Left lung (tissue), 10 donors: ENCODE results near the gene PTPN2. TPM values are rescaled to one million over a fixed set of nuclear protein-coding genes. Genes with fewer than 3 reads are reported as not detected.

ENCODE experiments used
- ATAC-seq: fragments of 200-7000 bp; cut with Tn5 transposase; one replicate; pipeline ENCODE4 v1.9.1; 2020; ENCODE audit warnings: moderate library complexity
- DNase-seq, 4 donors: peaks; one replicate each; pipeline ENCODE4 v3.0.0-alpha.2; 2013 to 2020
- H3K27ac ChIP-seq, 2 donors: fragments of 200-600 bp; sonication (generic) in 1 of 2; one replicate each; pipeline versions ENCODE4 v1.5.0 to v1.8.0; 2020 to 2021
- H3K27me3 ChIP-seq, 2 donors: fragments of 200-600 bp; sonication (generic) in 1 of 2; one replicate each; pipeline versions ENCODE4 v1.5.0 to v1.8.0; 2020 to 2021
- H3K36me3 ChIP-seq, 2 donors: fragments of 200-600 bp; sonication (generic) in 1 of 2; one replicate each; pipeline versions ENCODE4 v1.5.0 to v1.8.0; 2020 to 2021
- H3K4me1 ChIP-seq, 2 donors: fragments of 200-600 bp; one replicate each; pipeline ENCODE4 v1.8.0; 2021
- H3K4me3 ChIP-seq, 2 donors: fragments of 200-600 bp; sonication (generic) in 1 of 2; one replicate each; pipeline versions ENCODE4 v1.5.0 to v1.8.0; 2020 to 2021; ENCODE audit warnings: mild to moderate bottlenecking in 1 of 2
- H3K9me3 ChIP-seq, 2 donors: fragments of 200-600 bp; sonication (generic) in 1 of 2; one replicate each; pipeline versions ENCODE4 v1.5.0 to v1.8.0; 2020 to 2021
- CTCF ChIP-seq, 2 donors: fragments of 200-600 bp; sonication (generic) in 1 of 2; IDR thresholded peaks; one replicate each; pipeline versions ENCODE4 v1.5.0 to v1.8.0; 2021; ENCODE audit warnings: antibody characterized with exemption in 2 of 2
- intact Hi-C, 2 donors: fragments of 100-400 bp; cut with DNase I; formaldehyde crosslinking; loops; one replicate each; pipeline versions ENCODE4 v1.11.2 to v1.14.2; 2022
- polyA plus RNA-seq, 6 donors: library from polyadenylated mRNA; unstranded; fragments of 120-200 nt; gene quantifications; one replicate each; pipeline ENCODE4 v1.2.1, GENCODE V29; 2013; ENCODE audit not compliant: insufficient read length in 6 of 6
- total RNA-seq, 2 donors: library from RNA; stranded (reverse); fragmentation: NEBNext Ultra II Directional; extraction: Animal tissue kit (Norgen Biotek cat#: 25700); gene quantifications; one replicate each; pipeline ENCODE4 v1.2.1, GENCODE V29; 2021
- donor health status: DM: no; HTN: yes; CAD: no.
- donor health status: DM: no; HTN: no; CAD: no.

The PTPN2 gene
- total and polyA plus RNA-seq, 8 donors, result 35.6 to 75.8 (median 66.7) TPM

GRCh38 chr18:12819322-12819721 is 64.7 kb downstream of the PTPN2 start:
- intact Hi-C loops, result no loop called here
- H3K36me3 ChIP-seq, result peaks cover 0 to 57% of the 10 kb centered on the region in 2 donors
- no peak overlapping the region for H3K4me3 ChIP-seq
- no peaks in the 10 kb centered on the region for H3K9me3 ChIP-seq
- peaks cover 0 to 7% of the 10 kb centered on the region in 2 donors for H3K4me1 ChIP-seq
- DNase-seq, result no peak
- H3K27ac ChIP-seq, result no peak overlapping the region
- ATAC-seq, result no peak
- TF ChIP-seq CTCF (IDR thresholded peaks at IDR 0.05), result no peak
- H3K27me3 ChIP-seq, result no peaks in the 10 kb centered on the region

- DNase-seq (no peak), ATAC-seq (no peak)
- peaks cover 0 to 57% of the 10 kb centered on the region in 2 donors for H3K36me3 ChIP-seq
- H3K9me3 ChIP-seq, result no peaks in the 10 kb centered on the region
- H3K4me1 ChIP-seq, result peaks cover 0 to 7% of the 10 kb centered on the region in 2 donors
- no peak overlapping the region for H3K4me3 ChIP-seq
- no peak for TF ChIP-seq CTCF (IDR thresholded peaks at IDR 0.05)
- H3K27ac ChIP-seq, result no peak overlapping the region
- H3K27me3 ChIP-seq, result no peaks in the 10 kb centered on the region
- intact Hi-C loops, result no loop called here
Observed at GRCh38 chr18:12818243-12818642, 65.8 kb downstream of the PTPN2 start.

DNA sequence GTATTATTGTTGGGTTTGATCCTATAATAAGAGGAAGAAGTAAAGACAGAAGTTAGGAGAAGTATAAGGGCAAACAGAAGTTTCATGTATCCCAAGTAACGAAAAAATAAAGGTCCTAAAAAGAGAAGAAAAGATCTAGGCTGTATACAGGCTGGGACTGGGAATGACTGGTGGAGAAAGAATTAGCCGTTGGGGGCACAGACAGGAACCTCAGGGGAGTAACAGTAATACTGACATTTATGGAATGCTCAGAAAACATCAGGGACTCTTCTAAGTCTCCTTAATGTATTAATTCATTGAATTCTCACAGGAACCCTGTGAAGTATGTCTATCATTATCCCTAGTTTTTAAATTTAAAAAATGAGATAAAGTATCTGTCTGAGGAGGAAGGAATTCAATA is 67.6 kb downstream of the PTPN2 start:
- TF ChIP-seq CTCF (IDR thresholded peaks at IDR 0.05), result no peak
- no peaks in the 10 kb centered on the region for H3K27me3 ChIP-seq
- DNase-seq (no peak), ATAC-seq (no peak)
- peaks cover 0 to 67% of the 10 kb centered on the region in 2 donors for H3K36me3 ChIP-seq
- no peak overlapping the region for H3K27ac ChIP-seq
- intact Hi-C loops, result no loop called here
- H3K4me3 ChIP-seq, result no peak overlapping the region
- no peaks in the 10 kb centered on the region for H3K9me3 ChIP-seq
- H3K4me1 ChIP-seq, result peaks cover 0 to 7% of the 10 kb centered on the region in 2 donors

DNA sequence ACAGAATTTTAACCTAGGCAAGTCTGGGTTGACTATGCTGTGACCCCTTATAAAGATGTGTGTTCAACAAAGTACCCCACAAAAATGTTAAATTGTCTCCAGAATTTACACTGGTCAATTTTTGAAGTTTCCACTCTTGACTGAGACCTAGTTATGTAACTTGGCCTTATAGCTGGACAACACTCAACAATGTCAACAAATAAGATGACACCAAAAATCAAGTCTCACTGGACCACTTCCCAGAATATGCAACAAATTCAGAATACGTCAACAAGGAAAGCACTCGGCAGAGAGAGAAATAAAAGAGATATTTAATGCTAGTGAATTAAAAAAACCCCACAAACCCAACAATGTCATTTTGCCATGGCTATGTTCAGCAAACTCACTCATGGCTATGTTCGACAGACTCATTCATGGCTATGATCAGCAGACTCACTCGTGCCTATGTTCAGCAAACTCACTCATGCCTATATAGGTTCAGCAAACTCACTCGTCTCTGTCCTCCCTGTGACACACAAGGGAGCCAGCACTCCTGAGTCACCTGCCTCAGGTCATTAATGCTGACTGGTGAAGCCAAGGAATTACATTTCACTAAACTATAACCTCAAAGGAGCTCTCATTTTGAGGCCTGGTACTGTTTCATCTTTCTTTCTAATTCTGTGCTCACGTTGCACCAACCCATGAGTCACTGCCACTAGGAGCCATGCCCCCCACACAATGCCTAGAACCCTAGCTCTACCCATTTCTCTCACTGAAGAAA is 72.7 kb downstream of the PTPN2 start:
- Histone ChIP-seq H3K36me3 (peaks cover 0 to 71% of the 10 kb centered on the region in 2 donors), H3K9me3 (no peaks in the 10 kb centered on the region), H3K27ac (no peak overlapping the region), H3K4me3 (no peak overlapping the region), H3K27me3 (no peaks in the 10 kb centered on the region), H3K4me1 (no peaks in the 10 kb centered on the region)
- DNase-seq (peak in 2 of 4 donors; percentile 15 to 21), ATAC-seq (no peak)
- no peak for TF ChIP-seq CTCF (IDR thresholded peaks at IDR 0.05)
- intact Hi-C loops, result no loop called here

DNA sequence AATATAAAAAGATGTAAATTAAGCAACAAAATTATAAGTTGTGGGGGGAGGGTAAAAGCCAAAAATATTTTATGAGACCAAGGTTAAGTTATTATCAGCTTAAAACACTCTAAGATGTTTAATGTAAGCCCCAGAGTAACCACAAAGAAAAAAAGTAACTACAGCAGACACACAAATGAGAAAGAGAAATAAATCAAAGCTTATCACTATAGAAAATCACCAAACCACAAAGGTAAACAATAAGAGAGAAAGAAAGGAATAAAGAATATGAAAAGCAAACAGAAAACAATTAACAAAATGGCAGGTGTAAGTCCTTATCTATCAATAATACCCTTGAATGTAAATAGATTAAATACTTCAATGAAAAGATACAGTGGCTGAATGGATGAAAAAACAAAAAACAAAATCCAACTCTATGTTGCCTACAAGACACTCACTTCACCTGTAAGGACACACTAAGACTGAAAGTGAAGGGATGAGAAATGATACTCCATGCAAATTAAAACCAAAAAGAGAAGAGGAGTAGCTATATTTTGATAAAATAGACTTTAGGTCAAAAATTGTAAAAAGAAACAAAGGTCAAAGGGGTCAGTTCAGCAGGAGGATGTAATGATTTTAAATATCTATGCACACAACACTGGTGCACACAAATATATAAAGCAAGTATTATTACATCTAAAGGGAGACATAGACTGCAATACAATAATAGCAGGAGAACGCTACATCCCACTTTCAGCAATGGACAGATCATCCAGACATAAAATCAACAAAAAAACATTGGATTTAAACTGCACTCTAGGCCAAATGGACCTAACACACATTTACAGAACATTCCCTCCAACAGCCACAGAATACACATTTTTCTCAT is 80.7 kb downstream of the PTPN2 start:
- H3K4me3 ChIP-seq, result no peak overlapping the region
- DNase-seq (no peak), ATAC-seq (no peak)
- H3K27ac ChIP-seq, result no peak overlapping the region
- no peak for TF ChIP-seq CTCF (IDR thresholded peaks at IDR 0.05)
- no peaks in the 10 kb centered on the region for H3K9me3 ChIP-seq
- intact Hi-C loops, result no loop called here
- no peaks in the 10 kb centered on the region for H3K4me1 ChIP-seq
- H3K27me3 ChIP-seq, result no peaks in the 10 kb centered on the region
- H3K36me3 ChIP-seq, result peaks cover 0 to 43% of the 10 kb centered on the region in 2 donors
